Parathyroid adenoma (tissue), 2 donors: ENCODE data around the gene TACR2.

Experiments
- H2AFZ ChIP-seq: fragments of 300-600 bp; sonication (generic); one replicate; pipeline ENCODE4 v1.7.0; 2017; ENCODE audit warnings: antibody characterized with exemption, mild to moderate bottlenecking
- H3K27ac ChIP-seq: fragments of 300-600 bp; sonication (generic); one replicate; pipeline ENCODE4 v1.7.0; 2017
- H3K27me3 ChIP-seq: fragments of 300-600 bp; sonication (generic); one replicate; pipeline ENCODE4 v1.7.0; 2017; ENCODE audit warnings: low read length; ENCODE audit not compliant: control insufficient read depth, insufficient read depth
- H3K36me3 ChIP-seq: fragments of 300-600 bp; sonication (generic); one replicate; pipeline ENCODE4 v1.7.0; 2017; ENCODE audit warnings: low read length; ENCODE audit not compliant: control insufficient read depth, insufficient read depth
- H3K4me1 ChIP-seq: fragments of 300-600 bp; sonication (generic); one replicate; pipeline ENCODE4 v1.7.0; 2017; ENCODE audit warnings: control low read depth
- H3K4me2 ChIP-seq: fragments of 300-600 bp; sonication (generic); one replicate; pipeline ENCODE4 v1.7.0; 2017; ENCODE audit warnings: low read length
- H3K4me3 ChIP-seq: fragments of 300-600 bp; sonication (generic); one replicate; pipeline ENCODE4 v1.7.0; 2017; ENCODE audit warnings: low read depth, low read length
- H3K79me2 ChIP-seq: fragments of 300-600 bp; sonication (generic); one replicate; pipeline ENCODE4 v1.7.0; 2017; ENCODE audit warnings: control low read depth
- H3K9ac ChIP-seq: fragments of 300-600 bp; sonication (generic); one replicate; pipeline ENCODE4 v1.7.0; 2017; ENCODE audit warnings: mild to moderate bottlenecking
- H3K9me3 ChIP-seq: fragments of 300-600 bp; sonication (generic); one replicate; pipeline ENCODE4 v1.7.0; 2017; ENCODE audit warnings: low read length; ENCODE audit not compliant: control insufficient read depth
- CTCF ChIP-seq: fragments of 300-600 bp; sonication (generic); IDR thresholded peaks from one replicate; pipeline ENCODE4 v1.7.0; 2017; ENCODE audit warnings: antibody characterized with exemption, mild to moderate bottlenecking
- donor health status: primary hyperparathyroidism.

Gene TACR2

DNA sequence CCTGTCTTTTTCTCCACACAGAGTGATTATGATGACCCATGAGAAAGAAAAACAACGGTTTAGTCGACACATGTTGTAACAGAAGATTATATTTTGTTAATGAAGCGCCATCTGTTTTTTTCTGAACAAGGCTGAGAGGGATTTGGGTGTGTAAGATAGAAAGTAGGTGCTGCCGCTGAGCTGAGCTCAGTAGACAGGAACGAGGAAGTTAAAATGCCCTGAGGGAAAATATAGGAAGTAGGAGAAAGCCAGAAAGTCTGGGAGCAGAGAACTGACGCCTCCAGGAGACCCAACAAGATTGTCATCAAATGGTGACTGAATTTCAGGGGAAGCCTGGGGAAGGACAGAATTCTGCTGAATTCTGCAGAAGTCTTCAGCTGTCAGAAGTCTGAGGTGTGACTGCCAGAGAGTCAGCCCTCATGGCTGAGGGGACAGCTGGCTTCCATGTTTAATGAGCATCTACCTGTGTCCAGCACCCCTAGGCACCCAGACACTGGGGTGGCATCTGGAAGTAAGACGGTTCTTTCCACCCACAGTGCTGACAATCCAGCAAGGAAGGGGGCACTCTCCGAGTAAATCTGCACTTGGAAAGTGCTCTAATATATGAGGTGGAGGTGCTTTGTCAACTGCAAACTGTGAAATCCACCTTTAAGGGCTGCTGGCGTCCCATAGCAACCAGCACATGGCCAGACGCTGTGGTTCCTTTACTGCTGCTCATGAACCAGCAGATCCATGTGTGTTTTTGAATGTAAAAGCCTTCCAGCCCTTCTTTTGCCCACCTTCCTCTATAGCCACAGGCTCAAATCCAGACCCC, 22.0 kb upstream of the TACR2 start:
- Histone ChIP-seq H3K4me2 (peak overlapping the region; percentile 1), H3K9ac (no peak overlapping the region), H2AFZ (peak overlapping the region; percentile 76), H3K4me3 (no peak overlapping the region), H3K27me3 (no peaks in the 10 kb centered on the region), H3K27ac (no peak overlapping the region), H3K9me3 (no peaks in the 10 kb centered on the region), H3K36me3 (no peaks in the 10 kb centered on the region), H3K79me2 (no peaks in the 10 kb centered on the region), H3K4me1 (peaks cover 8% of the 10 kb centered on the region)
- TF ChIP-seq CTCF: no peak

- Histone ChIP-seq H3K27me3 (no peaks in the 10 kb centered on the region), H3K4me1 (peaks cover 8% of the 10 kb centered on the region), H3K79me2 (no peaks in the 10 kb centered on the region), H3K27ac (no peak overlapping the region), H3K9ac (no peak overlapping the region), H3K9me3 (no peaks in the 10 kb centered on the region), H3K4me2 (no peak overlapping the region), H3K4me3 (no peak overlapping the region), H3K36me3 (no peaks in the 10 kb centered on the region), H2AFZ (no peak overlapping the region)
- no peak for TF ChIP-seq CTCF
Observed at GRCh38 chr10:69437321-69438259, 20.9 kb upstream of the TACR2 start.

GRCh38 chr10:69435966-69436520, 19.3 kb upstream of the TACR2 start:
- TF ChIP-seq CTCF: no peak
- Histone ChIP-seq H3K4me3 (no peak overlapping the region), H2AFZ (no peak overlapping the region), H3K4me1 (peaks cover 8% of the 10 kb centered on the region), H3K79me2 (no peaks in the 10 kb centered on the region), H3K9me3 (no peaks in the 10 kb centered on the region), H3K9ac (no peak overlapping the region), H3K27me3 (no peaks in the 10 kb centered on the region), H3K36me3 (no peaks in the 10 kb centered on the region), H3K4me2 (no peak overlapping the region), H3K27ac (no peak overlapping the region)

DNA sequence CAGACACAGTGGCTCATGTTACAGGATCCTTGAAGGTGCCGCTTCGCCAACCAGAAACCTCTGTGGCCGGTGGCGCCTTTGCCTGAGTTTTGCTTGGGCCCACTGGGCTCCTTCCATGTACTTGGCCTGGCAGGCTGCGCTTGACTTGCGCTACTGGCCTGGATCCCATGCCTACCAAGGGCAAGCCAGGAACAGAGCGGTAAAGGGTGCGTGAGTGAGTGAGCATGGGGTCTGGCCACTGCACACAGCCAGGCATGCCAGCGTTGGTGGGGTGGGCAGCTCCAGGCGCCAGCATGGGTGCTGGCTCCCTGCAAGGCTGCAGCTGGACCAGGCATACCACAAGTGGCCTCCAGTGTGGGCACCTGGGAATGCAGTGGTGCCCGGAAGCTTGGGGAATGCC, 18.2 kb upstream of the TACR2 start:
- H3K79me2 ChIP-seq: no peaks in the 10 kb centered on the region
- no peaks in the 10 kb centered on the region for H3K36me3 ChIP-seq
- no peaks in the 10 kb centered on the region for H3K9me3 ChIP-seq
- H3K27me3 ChIP-seq: no peaks in the 10 kb centered on the region
- H3K4me1 ChIP-seq: peaks cover 8% of the 10 kb centered on the region
- no peak overlapping the region for H3K4me2 ChIP-seq
- no peak overlapping the region for H3K9ac ChIP-seq
- no peak for TF ChIP-seq CTCF
- H2AFZ ChIP-seq: no peak overlapping the region
- H3K4me3 ChIP-seq: no peak overlapping the region
- H3K27ac ChIP-seq: no peak overlapping the region
